HepG2 (cell line): ENCODE results near the gene CSNK1D. TPM values are rescaled to one million over a fixed set of nuclear protein-coding genes. Genes with fewer than 3 reads are reported as not detected.
A peak's percentile ranks its signal among the peaks of the same experiment; 100 is the strongest.

Experiments
- CCDC6 ChIP-seq: sonication (generic); formaldehyde crosslinking; IDR thresholded peaks from 2 replicates; pipeline ENCODE4 v1.8.1; 2022; ENCODE audit warnings: mild to moderate bottlenecking, missing genetic modification reagents, moderate library complexity
- CEBPG ChIP-seq: IDR thresholded peaks from 2 replicates; pipeline ENCODE4 v1.6.1; 2016
- KDM5B ChIP-seq: sonication (generic); formaldehyde crosslinking; IDR thresholded peaks from 2 replicates; pipeline ENCODE4 v1.4.0; 2020; ENCODE audit warnings: missing genetic modification reagents, mild to moderate bottlenecking, borderline replicate concordance
- KLF15 ChIP-seq: sonication (generic); formaldehyde crosslinking; IDR thresholded peaks from 2 replicates; pipeline ENCODE4 v1.8.1; 2023; ENCODE audit warnings: borderline replicate concordance, mild to moderate bottlenecking, inconsistent platforms, missing genetic modification reagents, mixed read lengths
- PRMT3 ChIP-seq: sonication (generic); formaldehyde crosslinking; IDR thresholded peaks from 2 replicates; pipeline ENCODE4 v1.8.1; 2022; ENCODE audit warnings: low read depth, mild to moderate bottlenecking, moderate library complexity, missing genetic modification reagents, borderline replicate concordance
- REL ChIP-seq: sonication (generic); formaldehyde crosslinking; conservative IDR thresholded peaks from 2 replicates; pipeline ENCODE4 v1.8.0; 2022; ENCODE audit warnings: mild to moderate bottlenecking, missing genetic modification reagents, moderate library complexity
- ZFP62 ChIP-seq: sonication (generic); formaldehyde crosslinking; IDR thresholded peaks from 2 replicates; pipeline ENCODE4 v1.4.0; 2020; ENCODE audit warnings: missing genetic modification reagents
- ZNF160 ChIP-seq: sonication (generic); formaldehyde crosslinking; IDR thresholded peaks from 2 replicates; pipeline ENCODE4 v1.8.0; 2022; ENCODE audit warnings: mild to moderate bottlenecking, inconsistent platforms, missing genetic modification reagents
- ZNF263 ChIP-seq: sonication (generic); formaldehyde crosslinking; IDR thresholded peaks from 2 replicates; pipeline ENCODE4 v1.4.0; 2020; ENCODE audit warnings: missing genetic modification reagents
- ZNF430 ChIP-seq: sonication (generic); formaldehyde crosslinking; IDR thresholded peaks from 2 replicates; pipeline ENCODE4 v1.9.0; 2021; ENCODE audit warnings: mild to moderate bottlenecking, missing genetic modification reagents
- ZNF749 ChIP-seq: sonication (generic); formaldehyde crosslinking; IDR thresholded peaks from 2 replicates; pipeline ENCODE4 v1.8.0; 2022; ENCODE audit warnings: mild to moderate bottlenecking, missing genetic modification reagents, moderate library complexity, borderline replicate concordance
- ZNF839 ChIP-seq: sonication (generic); formaldehyde crosslinking; IDR thresholded peaks from 2 replicates; pipeline ENCODE4 v1.4.0; 2020; ENCODE audit warnings: missing genetic modification reagents, mild to moderate bottlenecking, borderline replicate concordance
- polyA plus RNA-seq, 8 experiments: library from polyadenylated mRNA; depleted of rRNA in 3 of 8; stranded (reverse) in 7 of 8; unstranded in 1 of 8; fragments of >200 nt; fragmentation: Illumina TruSeq in 4 of 8; extraction: Trizol in 4 of 8; gene quantifications; 2 replicates each; pipeline versions ENCODE4 v1.2.1 to v1.2.3, GENCODE V29; 2011 to 2016; ENCODE audit warnings: low read depth in 4 of 8, missing spikeins in 1 of 8, mixed read lengths in 1 of 8; ENCODE audit not compliant: insufficient read depth in 1 of 8
- total RNA-seq, 5 experiments: library from RNA; depleted of rRNA; stranded (reverse); fragments of >200 nt; fragmentation: Illumina TruSeq; extraction: Trizol; gene quantifications; 2 replicates each; pipeline ENCODE4 v1.2.3, GENCODE V29; 2016; ENCODE audit warnings: low read depth in 1 of 5
- TF ChIP-seq, protein P1 (sequence below), 2 experiments: fragments of 450-650 bp in 1 of 2; sonication (generic) in 1 of 2; formaldehyde crosslinking; IDR thresholded peaks; 2 replicates each; pipeline versions ENCODE4 v1.5.0 to v1.8.0; 2020 to 2022; ENCODE audit warnings: mild to moderate bottlenecking in 1 of 2, missing genetic modification reagents in 1 of 2
- TF ChIP-seq, protein P2 (sequence below): IDR thresholded peaks from 2 replicates; pipeline ENCODE4 v1.6.1; 2016; ENCODE audit warnings: low read depth, control low read depth
- TF ChIP-seq, protein P3 (sequence below): sonication (generic); formaldehyde crosslinking; IDR thresholded peaks from 2 replicates; pipeline ENCODE4 v1.5.1; 2020; ENCODE audit warnings: missing genetic modification reagents, mild to moderate bottlenecking, borderline replicate concordance
- TF ChIP-seq, protein P4 (sequence below): sonication (generic); formaldehyde crosslinking; IDR thresholded peaks from 2 replicates; pipeline ENCODE4 v1.4.0; 2020; ENCODE audit warnings: missing genetic modification reagents, borderline replicate concordance
- TF ChIP-seq, protein P5 (sequence below): fragments of 450-650 bp; IDR thresholded peaks from 2 replicates; pipeline ENCODE4 v1.6.1; 2017

CSNK1D gene
- total and polyA plus RNA-seq, 2 of the 13 experiments (the other 11 are each of a cell fraction or from before 2014, with no cell fraction given) = 31.5 to 128 TPM

DNA sequence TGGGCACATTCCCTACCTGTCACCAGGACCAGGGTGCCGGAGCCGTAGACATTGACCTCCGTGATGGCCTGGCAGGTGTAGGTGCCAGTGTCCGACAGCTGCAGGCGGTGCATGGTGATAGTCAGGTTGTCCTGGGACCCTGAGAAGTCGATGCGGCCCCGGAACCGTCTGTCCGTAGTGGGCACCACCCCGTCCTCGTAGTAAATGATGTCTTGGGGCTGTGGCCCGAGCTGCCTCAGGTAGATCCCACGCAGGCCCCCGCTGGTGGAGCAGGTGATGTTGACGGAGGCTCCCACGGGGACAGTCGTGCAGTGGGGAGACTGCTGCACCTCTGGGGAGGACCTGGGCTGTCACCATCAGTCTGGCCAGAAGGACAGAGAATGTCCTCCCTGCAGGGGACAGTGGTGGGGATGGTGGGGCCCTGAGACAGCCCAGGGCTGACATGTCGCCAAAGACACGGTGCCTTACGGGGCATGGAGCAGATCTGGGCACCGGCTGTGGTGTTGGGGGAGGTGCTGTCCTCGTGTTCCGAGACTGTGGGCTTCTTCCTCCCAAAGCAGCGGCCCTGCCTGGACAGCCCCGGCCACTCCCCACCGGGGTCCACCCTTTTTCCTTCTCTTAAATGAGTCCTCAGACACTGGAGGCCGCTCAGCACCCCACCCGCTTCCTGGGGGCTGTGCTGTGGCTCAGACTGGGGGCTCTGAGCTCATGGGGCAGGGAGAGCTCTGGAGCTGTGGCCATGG, 43.3 kb upstream of the CSNK1D start (continued):
- TF ChIP-seq ZNF749 (CRISPR knock-in tag) = 0 out of 2 replicates have a peak, but pooled peaks have one; percentile 1
- no peak for TF ChIP-seq KLF15 (CRISPR knock-in tag)
- TF ChIP-seq, protein P1, sequence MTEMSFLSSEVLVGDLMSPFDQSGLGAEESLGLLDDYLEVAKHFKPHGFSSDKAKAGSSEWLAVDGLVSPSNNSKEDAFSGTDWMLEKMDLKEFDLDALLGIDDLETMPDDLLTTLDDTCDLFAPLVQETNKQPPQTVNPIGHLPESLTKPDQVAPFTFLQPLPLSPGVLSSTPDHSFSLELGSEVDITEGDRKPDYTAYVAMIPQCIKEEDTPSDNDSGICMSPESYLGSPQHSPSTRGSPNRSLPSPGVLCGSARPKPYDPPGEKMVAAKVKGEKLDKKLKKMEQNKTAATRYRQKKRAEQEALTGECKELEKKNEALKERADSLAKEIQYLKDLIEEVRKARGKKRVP (CRISPR knock-in tag; IDR thresholded peaks at IDR 0.05) = no peak
- TF ChIP-seq, protein P2, sequence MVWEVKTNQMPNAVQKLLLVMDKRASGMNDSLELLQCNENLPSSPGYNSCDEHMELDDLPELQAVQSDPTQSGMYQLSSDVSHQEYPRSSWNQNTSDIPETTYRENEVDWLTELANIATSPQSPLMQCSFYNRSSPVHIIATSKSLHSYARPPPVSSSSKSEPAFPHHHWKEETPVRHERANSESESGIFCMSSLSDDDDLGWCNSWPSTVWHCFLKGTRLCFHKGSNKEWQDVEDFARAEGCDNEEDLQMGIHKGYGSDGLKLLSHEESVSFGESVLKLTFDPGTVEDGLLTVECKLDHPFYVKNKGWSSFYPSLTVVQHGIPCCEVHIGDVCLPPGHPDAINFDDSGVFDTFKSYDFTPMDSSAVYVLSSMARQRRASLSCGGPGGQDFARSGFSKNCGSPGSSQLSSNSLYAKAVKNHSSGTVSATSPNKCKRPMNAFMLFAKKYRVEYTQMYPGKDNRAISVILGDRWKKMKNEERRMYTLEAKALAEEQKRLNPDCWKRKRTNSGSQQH (CRISPR knock-in tag) = no peak
- 0 out of 2 replicates have a peak, but pooled peaks have one; percentile 43 for TF ChIP-seq ZNF263
- peak; percentile 76; the same call in 1 of the 2 replicates for TF ChIP-seq CCDC6 (CRISPR knock-in tag)
- no peak for TF ChIP-seq CEBPG (CRISPR knock-in tag)
- no peak for TF ChIP-seq KDM5B (CRISPR knock-in tag)
- TF ChIP-seq ZNF430 (CRISPR knock-in tag) = no peak
- TF ChIP-seq, protein P3, sequence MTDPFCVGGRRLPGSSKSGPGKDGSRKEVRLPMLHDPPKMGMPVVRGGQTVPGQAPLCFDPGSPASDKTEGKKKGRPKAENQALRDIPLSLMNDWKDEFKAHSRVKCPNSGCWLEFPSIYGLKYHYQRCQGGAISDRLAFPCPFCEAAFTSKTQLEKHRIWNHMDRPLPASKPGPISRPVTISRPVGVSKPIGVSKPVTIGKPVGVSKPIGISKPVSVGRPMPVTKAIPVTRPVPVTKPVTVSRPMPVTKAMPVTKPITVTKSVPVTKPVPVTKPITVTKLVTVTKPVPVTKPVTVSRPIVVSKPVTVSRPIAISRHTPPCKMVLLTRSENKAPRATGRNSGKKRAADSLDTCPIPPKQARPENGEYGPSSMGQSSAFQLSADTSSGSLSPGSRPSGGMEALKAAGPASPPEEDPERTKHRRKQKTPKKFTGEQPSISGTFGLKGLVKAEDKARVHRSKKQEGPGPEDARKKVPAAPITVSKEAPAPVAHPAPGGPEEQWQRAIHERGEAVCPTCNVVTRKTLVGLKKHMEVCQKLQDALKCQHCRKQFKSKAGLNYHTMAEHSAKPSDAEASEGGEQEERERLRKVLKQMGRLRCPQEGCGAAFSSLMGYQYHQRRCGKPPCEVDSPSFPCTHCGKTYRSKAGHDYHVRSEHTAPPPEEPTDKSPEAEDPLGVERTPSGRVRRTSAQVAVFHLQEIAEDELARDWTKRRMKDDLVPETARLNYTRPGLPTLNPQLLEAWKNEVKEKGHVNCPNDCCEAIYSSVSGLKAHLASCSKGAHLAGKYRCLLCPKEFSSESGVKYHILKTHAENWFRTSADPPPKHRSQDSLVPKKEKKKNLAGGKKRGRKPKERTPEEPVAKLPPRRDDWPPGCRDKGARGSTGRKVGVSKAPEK (CRISPR knock-in tag) = no peak
- no peak for TF ChIP-seq ZFP62 (CRISPR knock-in tag)
- peak; percentile 75; the same call in 1 of the 2 replicates for TF ChIP-seq REL (CRISPR knock-in tag)
- no peak for TF ChIP-seq PRMT3 (CRISPR knock-in tag)
- TF ChIP-seq, protein P4, sequence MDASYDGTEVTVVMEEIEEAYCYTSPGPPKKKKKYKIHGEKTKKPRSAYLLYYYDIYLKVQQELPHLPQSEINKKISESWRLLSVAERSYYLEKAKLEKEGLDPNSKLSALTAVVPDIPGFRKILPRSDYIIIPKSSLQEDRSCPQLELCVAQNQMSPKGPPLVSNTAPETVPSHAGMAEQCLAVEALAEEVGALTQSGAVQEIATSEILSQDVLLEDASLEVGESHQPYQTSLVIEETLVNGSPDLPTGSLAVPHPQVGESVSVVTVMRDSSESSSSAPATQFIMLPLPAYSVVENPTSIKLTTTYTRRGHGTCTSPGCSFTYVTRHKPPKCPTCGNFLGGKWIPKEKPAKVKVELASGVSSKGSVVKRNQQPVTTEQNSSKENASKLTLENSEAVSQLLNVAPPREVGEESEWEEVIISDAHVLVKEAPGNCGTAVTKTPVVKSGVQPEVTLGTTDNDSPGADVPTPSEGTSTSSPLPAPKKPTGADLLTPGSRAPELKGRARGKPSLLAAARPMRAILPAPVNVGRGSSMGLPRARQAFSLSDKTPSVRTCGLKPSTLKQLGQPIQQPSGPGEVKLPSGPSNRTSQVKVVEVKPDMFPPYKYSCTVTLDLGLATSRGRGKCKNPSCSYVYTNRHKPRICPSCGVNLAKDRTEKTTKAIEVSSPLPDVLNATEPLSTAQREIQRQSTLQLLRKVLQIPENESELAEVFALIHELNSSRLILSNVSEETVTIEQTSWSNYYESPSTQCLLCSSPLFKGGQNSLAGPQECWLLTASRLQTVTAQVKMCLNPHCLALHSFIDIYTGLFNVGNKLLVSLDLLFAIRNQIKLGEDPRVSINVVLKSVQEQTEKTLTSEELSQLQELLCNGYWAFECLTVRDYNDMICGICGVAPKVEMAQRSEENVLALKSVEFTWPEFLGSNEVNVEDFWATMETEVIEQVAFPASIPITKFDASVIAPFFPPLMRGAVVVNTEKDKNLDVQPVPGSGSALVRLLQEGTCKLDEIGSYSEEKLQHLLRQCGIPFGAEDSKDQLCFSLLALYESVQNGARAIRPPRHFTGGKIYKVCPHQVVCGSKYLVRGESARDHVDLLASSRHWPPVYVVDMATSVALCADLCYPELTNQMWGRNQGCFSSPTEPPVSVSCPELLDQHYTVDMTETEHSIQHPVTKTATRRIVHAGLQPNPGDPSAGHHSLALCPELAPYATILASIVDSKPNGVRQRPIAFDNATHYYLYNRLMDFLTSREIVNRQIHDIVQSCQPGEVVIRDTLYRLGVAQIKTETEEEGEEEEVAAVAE (CRISPR knock-in tag) = no peak
- TF ChIP-seq, protein P5, sequence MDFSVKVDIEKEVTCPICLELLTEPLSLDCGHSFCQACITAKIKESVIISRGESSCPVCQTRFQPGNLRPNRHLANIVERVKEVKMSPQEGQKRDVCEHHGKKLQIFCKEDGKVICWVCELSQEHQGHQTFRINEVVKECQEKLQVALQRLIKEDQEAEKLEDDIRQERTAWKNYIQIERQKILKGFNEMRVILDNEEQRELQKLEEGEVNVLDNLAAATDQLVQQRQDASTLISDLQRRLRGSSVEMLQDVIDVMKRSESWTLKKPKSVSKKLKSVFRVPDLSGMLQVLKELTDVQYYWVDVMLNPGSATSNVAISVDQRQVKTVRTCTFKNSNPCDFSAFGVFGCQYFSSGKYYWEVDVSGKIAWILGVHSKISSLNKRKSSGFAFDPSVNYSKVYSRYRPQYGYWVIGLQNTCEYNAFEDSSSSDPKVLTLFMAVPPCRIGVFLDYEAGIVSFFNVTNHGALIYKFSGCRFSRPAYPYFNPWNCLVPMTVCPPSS = no peak
- TF ChIP-seq ZNF839 (CRISPR knock-in tag) = no peak
- no peak for TF ChIP-seq ZNF160 (CRISPR knock-in tag)
